Middle frontal gyrus (tissue), 1 donor: ENCODE data around the gene LYVE1.

ENCODE experiments used
- DNase-seq: peaks from one replicate; pipeline ENCODE4 v3.0.0-alpha.2; 2015; ENCODE audit warnings: low spot score; ENCODE audit errors: extremely low spot score

Gene LYVE1

GRCh38 chr11:10526974-10527918, 41.2 kb downstream of the LYVE1 start:
- no peak for DNase-seq

GRCh38 chr11:10524471-10524870, 44.0 kb downstream of the LYVE1 start:
- no peak for DNase-seq

GRCh38 chr11:10522921-10523320, 45.5 kb downstream of the LYVE1 start:
- no peak for DNase-seq

- DNase-seq: no peak
Observed at GRCh38 chr11:10522276-10522675, 46.2 kb downstream of the LYVE1 start.

GRCh38 chr11:10520562-10520961, 47.9 kb downstream of the LYVE1 start:
- no peak for DNase-seq

- DNase-seq: no peak
Observed at GRCh38 chr11:10519630-10520029, 48.8 kb downstream of the LYVE1 start.

GRCh38 chr11:10518891-10519290, 49.6 kb downstream of the LYVE1 start:
- no peak for DNase-seq

- no peak for DNase-seq
Observed at GRCh38 chr11:10518123-10518522, 50.3 kb downstream of the LYVE1 start.

GRCh38 chr11:10515418-10515817, 53.0 kb downstream of the LYVE1 start:
- no peak for DNase-seq

GRCh38 chr11:10514709-10515108, 53.8 kb downstream of the LYVE1 start:
- no peak for DNase-seq

GRCh38 chr11:10514202-10514601, 54.3 kb downstream of the LYVE1 start:
- DNase-seq: no peak

- DNase-seq: no peak
Observed at GRCh38 chr11:10511181-10511621, 57.3 kb downstream of the LYVE1 start.
